SKM-1 treated with dmso at 0.1 percent for 144 hours (cell line): Measurements from ENCODE around the gene ABCA10.
A peak's percentile ranks its signal among the peaks of the same experiment; 100 is the strongest.
"Not testable (repeated sequence)": the region's sequence is repeated elsewhere in the genome, so short reads cannot be mapped to it uniquely, and the experiment has no call there.

Source experiments
- DNase-seq: peaks from one replicate; lab custom pipeline; 2025; ENCODE audit not compliant: unreplicated experiment; lab: John Stamatoyannopoulos, UW

Gene ABCA10, protein sequence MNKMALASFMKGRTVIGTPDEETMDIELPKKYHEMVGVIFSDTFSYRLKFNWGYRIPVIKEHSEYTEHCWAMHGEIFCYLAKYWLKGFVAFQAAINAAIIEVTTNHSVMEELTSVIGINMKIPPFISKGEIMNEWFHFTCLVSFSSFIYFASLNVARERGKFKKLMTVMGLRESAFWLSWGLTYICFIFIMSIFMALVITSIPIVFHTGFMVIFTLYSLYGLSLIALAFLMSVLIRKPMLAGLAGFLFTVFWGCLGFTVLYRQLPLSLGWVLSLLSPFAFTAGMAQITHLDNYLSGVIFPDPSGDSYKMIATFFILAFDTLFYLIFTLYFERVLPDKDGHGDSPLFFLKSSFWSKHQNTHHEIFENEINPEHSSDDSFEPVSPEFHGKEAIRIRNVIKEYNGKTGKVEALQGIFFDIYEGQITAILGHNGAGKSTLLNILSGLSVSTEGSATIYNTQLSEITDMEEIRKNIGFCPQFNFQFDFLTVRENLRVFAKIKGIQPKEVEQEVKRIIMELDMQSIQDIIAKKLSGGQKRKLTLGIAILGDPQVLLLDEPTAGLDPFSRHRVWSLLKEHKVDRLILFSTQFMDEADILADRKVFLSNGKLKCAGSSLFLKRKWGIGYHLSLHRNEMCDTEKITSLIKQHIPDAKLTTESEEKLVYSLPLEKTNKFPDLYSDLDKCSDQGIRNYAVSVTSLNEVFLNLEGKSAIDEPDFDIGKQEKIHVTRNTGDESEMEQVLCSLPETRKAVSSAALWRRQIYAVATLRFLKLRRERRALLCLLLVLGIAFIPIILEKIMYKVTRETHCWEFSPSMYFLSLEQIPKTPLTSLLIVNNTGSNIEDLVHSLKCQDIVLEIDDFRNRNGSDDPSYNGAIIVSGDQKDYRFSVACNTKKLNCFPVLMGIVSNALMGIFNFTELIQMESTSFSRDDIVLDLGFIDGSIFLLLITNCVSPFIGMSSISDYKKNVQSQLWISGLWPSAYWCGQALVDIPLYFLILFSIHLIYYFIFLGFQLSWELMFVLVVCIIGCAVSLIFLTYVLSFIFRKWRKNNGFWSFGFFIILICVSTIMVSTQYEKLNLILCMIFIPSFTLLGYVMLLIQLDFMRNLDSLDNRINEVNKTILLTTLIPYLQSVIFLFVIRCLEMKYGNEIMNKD (N-terminal part only)

DNA sequence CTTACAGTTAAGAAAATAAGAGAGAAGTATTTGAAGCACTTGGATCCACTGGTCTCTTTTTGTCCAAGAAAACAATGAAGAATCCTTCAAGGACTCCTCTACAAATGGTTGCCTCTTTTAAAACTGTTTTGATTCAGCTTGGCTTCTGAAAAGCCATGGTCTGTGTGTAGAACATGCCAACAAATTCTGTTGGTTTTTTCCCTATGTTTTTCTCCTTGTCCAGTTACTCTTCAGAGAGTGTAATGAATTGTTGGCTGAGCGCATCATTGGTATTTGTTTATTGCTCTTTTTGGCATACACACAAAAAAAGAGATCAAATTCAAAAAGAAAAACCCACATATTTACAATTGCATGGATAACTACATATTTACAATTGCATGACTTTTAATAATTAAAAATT is at the start of gene ABCA10:
TSS of gene ABCA10 (minus strand) at position 249 of the 400 bp plus-strand sequence. CDS start 3,466 bp downstream, outside the sequence.
- no peak for DNase-seq

GRCh38 chr17:69276279-69276678 is 47.7 kb upstream of the ABCA10 start:
- DNase-seq = not testable (repeated sequence)

DNA sequence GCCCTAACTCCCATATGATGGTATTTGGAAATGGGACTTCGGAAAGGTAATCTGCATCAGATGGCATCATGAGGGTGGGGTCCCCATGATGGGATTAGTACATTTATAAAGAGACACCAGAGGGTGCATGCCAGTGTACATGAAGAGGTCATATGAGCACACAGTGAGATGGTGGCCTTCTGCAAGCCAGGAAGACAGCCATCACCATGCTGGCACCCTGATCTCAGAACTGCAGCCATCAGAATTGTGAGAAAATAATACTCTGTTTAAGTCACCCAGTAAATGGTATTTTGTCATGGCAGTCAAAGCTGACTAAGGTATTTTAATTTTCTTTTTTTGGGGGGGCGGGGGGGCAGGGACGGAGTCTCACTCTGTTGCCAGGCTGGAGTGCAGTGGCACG is 47.1 kb upstream of the ABCA10 start:
- no peak for DNase-seq

DNA sequence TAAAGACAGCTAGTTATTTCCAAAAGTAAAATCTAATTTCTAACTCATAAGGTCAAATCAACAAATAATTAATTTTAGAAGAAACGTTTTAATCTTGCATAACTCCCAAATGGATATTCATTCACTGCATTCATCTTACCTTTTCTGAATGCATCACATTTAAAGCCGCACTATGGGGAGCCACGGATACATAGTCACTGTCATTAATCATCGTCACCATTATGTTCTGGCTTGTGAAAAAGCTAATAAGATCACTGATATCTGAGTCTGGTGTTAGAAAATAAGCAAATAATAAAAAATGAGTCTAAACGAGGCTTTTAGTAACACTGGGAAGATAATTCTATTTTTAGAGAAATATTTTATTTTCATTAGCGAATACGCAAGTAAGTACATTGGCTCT is 42.4 kb upstream of the ABCA10 start:
- DNase-seq = no peak

GRCh38 chr17:69269131-69269998 is 40.7 kb upstream of the ABCA10 start:
- no peak for DNase-seq

GRCh38 chr17:69268543-69269014 is 40.0 kb upstream of the ABCA10 start:
- DNase-seq = no peak

- DNase-seq = no peak
Measured at GRCh38 chr17:69267219-69267618, 38.6 kb upstream of the ABCA10 start.

GRCh38 chr17:69265873-69266272 is 37.2 kb upstream of the ABCA10 start:
- no peak for DNase-seq

DNA sequence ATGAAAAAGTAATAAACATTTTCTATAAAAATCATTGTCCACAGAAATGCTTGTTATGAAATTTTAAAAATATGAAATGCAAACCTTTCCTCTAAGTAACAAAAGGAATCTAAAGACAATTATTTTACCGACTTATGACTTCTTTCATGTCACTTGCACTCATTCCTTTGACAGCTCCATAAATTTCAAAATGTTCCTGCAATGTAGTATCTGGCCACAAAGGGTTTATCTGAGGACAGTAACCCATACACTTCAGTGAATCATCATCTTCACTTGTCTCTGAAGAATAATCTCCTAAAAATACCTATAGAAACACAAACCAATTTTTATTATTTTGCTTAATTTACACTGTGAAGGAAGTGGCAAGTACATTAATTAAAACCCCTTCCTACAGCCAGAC is 25.6 kb upstream of the ABCA10 start:
- DNase-seq = no peak

GRCh38 chr17:69250641-69251040 is 22.0 kb upstream of the ABCA10 start:
- DNase-seq = no peak

GRCh38 chr17:69246726-69247375 is 18.2 kb upstream of the ABCA10 start:
- DNase-seq = peak; percentile 37

DNA sequence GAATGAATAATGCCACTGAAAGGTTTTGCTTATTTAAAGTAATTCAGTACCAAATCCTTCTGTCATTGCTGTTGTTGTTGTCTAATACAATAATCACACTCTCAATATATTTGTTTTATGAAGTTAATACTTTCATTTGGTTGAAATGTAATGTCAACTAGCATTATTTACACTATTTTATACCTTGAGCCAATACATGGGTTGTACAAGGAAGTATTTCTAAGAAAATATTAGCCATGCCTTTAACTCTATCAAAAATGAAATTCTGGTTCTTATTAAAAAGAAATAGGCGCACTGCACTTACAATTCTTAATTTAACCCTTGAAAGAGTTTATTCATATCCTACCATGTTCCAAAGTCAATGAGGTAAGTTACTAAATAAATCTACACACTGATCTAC is 17.6 kb upstream of the ABCA10 start:
- DNase-seq = no peak

GRCh38 chr17:69245617-69246016 is 17.0 kb upstream of the ABCA10 start:
- no peak for DNase-seq

GRCh38 chr17:69239611-69240600 is 11.3 kb upstream of the ABCA10 start:
- DNase-seq = no peak

DNA sequence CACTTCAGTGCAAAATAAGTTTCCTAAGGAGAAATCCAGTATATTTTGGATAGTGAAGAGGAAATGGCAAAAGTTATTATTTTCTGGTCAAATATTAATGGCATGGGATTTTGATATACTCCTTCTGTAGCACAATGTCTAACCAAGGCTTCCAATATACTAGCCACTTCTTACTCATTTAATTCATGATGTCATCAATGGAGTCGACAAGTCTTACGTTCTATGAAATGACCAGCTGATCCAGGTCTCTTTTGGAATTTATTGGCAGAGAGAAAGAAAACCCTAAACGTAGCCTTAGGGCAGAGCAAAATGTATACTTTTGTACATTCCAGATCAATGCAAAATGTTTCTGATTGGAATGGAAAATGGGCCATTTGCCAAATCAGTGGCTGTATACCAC is 8.3 kb upstream of the ABCA10 start:
- no peak for DNase-seq

DNA sequence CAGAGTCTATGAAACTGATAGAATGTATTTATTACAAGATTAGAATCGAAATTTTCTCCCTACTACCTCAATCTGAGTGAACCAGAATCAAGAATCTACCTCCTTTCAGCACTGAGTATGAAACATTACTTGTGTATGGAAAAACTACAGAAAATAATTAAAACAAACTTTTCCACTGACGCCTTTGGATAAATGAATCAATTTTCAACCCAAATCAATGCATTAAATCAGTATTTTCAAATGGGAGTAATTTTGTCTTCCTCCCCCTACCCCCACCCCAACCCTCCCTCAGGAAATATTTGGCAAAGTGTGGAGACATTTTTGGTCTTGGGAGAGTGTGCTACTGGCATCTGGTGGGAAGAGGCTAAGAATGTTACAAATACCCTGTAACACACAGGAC is 7.8 kb upstream of the ABCA10 start:
- DNase-seq = no peak

- DNase-seq = peak; percentile 70
Measured at GRCh38 chr17:69235338-69236058, 6.9 kb upstream of the ABCA10 start.

DNA sequence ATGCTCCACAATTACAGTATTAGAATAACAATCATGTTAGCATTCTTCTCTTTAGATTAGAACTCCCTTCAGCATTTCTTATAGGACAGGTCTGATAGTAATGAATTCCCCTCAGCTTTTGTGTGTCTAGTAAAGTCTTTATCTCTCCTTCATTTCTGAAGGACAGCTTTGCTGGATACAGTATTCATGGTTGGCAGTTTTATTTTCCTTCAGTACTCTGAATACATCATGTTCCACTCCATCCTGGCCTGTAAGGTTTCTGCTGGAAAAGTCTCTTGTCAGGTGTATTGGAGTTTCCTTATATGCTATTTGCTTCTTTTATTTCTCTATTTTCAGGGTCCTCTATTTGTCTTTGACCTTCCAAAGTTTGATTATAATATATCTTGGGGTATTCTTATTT is 4.0 kb upstream of the ABCA10 start:
- no peak for DNase-seq
